Cerebellar nuclear complex (tissue), 1 donor: ENCODE results near the gene L3MBTL4.

Experiments used
- DNase-seq, 2 experiments: peaks; one replicate each; lab custom pipeline; 2025; lab: John Stamatoyannopoulos, UW

The L3MBTL4 gene

GRCh38 chr18:6363216-6363615 is 51.5 kb downstream of the L3MBTL4 start:
- DNase-seq: no peak

GRCh38 chr18:6362559-6363129 is 52.1 kb downstream of the L3MBTL4 start:
- no peak for DNase-seq

- DNase-seq: no peak
Observed at GRCh38 chr18:6357668-6358067, 57.0 kb downstream of the L3MBTL4 start.

- no peak for DNase-seq
Observed at GRCh38 chr18:6355789-6356589, 58.7 kb downstream of the L3MBTL4 start.

- DNase-seq: no peak
Observed at GRCh38 chr18:6352275-6352674, 62.4 kb downstream of the L3MBTL4 start.

- no peak for DNase-seq
Observed at GRCh38 chr18:6342990-6343389, 71.7 kb downstream of the L3MBTL4 start.

GRCh38 chr18:6341709-6342108 is 73.0 kb downstream of the L3MBTL4 start:
- DNase-seq: no peak

- DNase-seq: no peak
Observed at GRCh38 chr18:6341303-6341702, 73.4 kb downstream of the L3MBTL4 start.

GRCh38 chr18:6340121-6340520 is 74.6 kb downstream of the L3MBTL4 start:
- no peak for DNase-seq

GRCh38 chr18:6336239-6336638 is 78.5 kb downstream of the L3MBTL4 start:
- DNase-seq: no peak

GRCh38 chr18:6333981-6334380 is 80.7 kb downstream of the L3MBTL4 start:
- DNase-seq: no peak

- no peak for DNase-seq
Observed at GRCh38 chr18:6331872-6332271, 82.8 kb downstream of the L3MBTL4 start.

- DNase-seq: no peak
Observed at GRCh38 chr18:6330786-6331185, 83.9 kb downstream of the L3MBTL4 start.

GRCh38 chr18:6328621-6329010 is 86.1 kb downstream of the L3MBTL4 start:
- no peak for DNase-seq

GRCh38 chr18:6327895-6328620 is 86.7 kb downstream of the L3MBTL4 start:
- DNase-seq: no peak

GRCh38 chr18:6327485-6327884 is 87.2 kb downstream of the L3MBTL4 start:
- no peak for DNase-seq

- no peak for DNase-seq
Observed at GRCh38 chr18:6326566-6326965, 88.1 kb downstream of the L3MBTL4 start.

- DNase-seq: no peak
Observed at GRCh38 chr18:6323319-6323889, 91.3 kb downstream of the L3MBTL4 start.

GRCh38 chr18:6315517-6316331 is 99.0 kb downstream of the L3MBTL4 start:
- DNase-seq: no peak

- no peak for DNase-seq
Observed at GRCh38 chr18:6313415-6313814, 101.3 kb downstream of the L3MBTL4 start.

GRCh38 chr18:6311456-6312215 is 103.1 kb downstream of the L3MBTL4 start:
- no peak for DNase-seq
